Stomach (tissue), 9 donors: ENCODE measurements around the gene RBMS3. TPM values are rescaled to one million over a fixed set of nuclear protein-coding genes. Genes with fewer than 3 reads are reported as not detected.

Experiments
- DNase-seq, 2 donors: peaks; one replicate each; pipeline versions ENCODE4 v3.0.0 to v3.0.0-alpha.2; 2013 to 2019
- H3K27ac ChIP-seq, 5 donors: fragments of 200-600 bp in 4 of 5; sonication (generic) in 4 of 5; one replicate each; pipeline ENCODE4 v1.5.1; 2013 to 2019; ENCODE audit warnings: mild to moderate bottlenecking in 1 of 5, moderate library complexity in 1 of 5
- H3K27me3 ChIP-seq, 3 donors: fragments of 200-600 bp; sonication (generic); one replicate each; pipeline ENCODE4 v1.5.1; 2017 to 2019; ENCODE audit warnings: mixed run types in 1 of 3
- H3K36me3 ChIP-seq, 4 donors: fragments of 200-600 bp; sonication (generic); 1 replicate in 3 of 4; 2 replicates in 1 of 4; pipeline ENCODE4 v1.5.1; 2016 to 2019
- H3K4me1 ChIP-seq, 4 donors: fragments of 200-600 bp; sonication (generic); one replicate each; pipeline ENCODE4 v1.5.1; 2016 to 2019
- H3K4me3 ChIP-seq, 4 donors: fragments of 200-600 bp; sonication (generic) in 3 of 4; one replicate each; pipeline ENCODE4 v1.5.1; 2016 to 2019; ENCODE audit warnings: mild to moderate bottlenecking in 1 of 4
- H3K9me3 ChIP-seq, 4 donors: fragments of 200-600 bp; sonication (generic); one replicate each; pipeline ENCODE4 v1.5.1; 2016 to 2019
- CTCF ChIP-seq, 7 experiments: fragments of 450-650 bp in 4 of 7; fragments of 200-600 bp in 3 of 7; sonication (generic) in 3 of 7; IDR thresholded peaks; one replicate each; pipeline ENCODE4 v1.5.1; 2016 to 2019; ENCODE audit warnings: antibody characterized with exemption in 7 of 7, control low read depth in 2 of 7, mild to moderate bottlenecking in 1 of 7
- EP300 ChIP-seq: sonication (generic); formaldehyde crosslinking; IDR thresholded peaks from one replicate; pipeline ENCODE4 v1.6.1; 2017; ENCODE audit warnings: antibody characterized with exemption
- POLR2A ChIP-seq, 4 donors: fragments of 450-650 bp; IDR thresholded peaks; one replicate each; pipeline ENCODE4 v1.6.1; 2016; ENCODE audit warnings: antibody characterized with exemption in 4 of 4, control low read depth in 2 of 4, mild to moderate bottlenecking in 1 of 4, moderate library complexity in 1 of 4
- POLR2AphosphoS5 ChIP-seq, 3 donors: sonication (generic); formaldehyde crosslinking; IDR thresholded peaks; one replicate each; pipeline ENCODE4 v1.6.1; 2016; ENCODE audit warnings: antibody characterized with exemption in 3 of 3
- WGBS, 5 donors: extraction: QIAGEN DNeasy Blood & Tissue Kit in 3 of 5; methylation state at CpG; one replicate each; pipeline versions ENCODE4 v1.1.5 to v1.1.7; 2013 to 2018; 5-methylcytosine and 5-hydroxymethylcytosine counted together
- intact Hi-C: fragments of 100-400 bp; cut with DNase I; formaldehyde crosslinking; loops from one replicate; pipeline ENCODE4 v1.15.1; 2023; ENCODE audit warnings: low total_unique reads
- polyA plus RNA-seq, 3 donors: library from polyadenylated mRNA; stranded (reverse); fragments of 200-250 nt; gene quantifications; one replicate each; pipeline ENCODE4 v1.2.3, GENCODE V29; 2013
- total RNA-seq, 5 donors: library from RNA; depleted of rRNA; stranded (reverse); fragments of >200 nt; gene quantifications; one replicate each; pipeline versions ENCODE4 v1.1.0 to v1.2.3, GENCODE V29; 2014 to 2016
- donor health status: healthy with polysubstance abuse.
- donor health status: Bipolar disorder and iron deficiency.
- donor health status: healthy.

The RBMS3 gene
- total and polyA plus RNA-seq, 8 donors = 2.0 to 103 (median 16.0) TPM

GRCh38 chr3:30017901-30018300 lies 737.0 kb downstream of the RBMS3 start:
- H3K4me3 ChIP-seq = no peak overlapping the region
- DNase-seq = peak in 1 of 2 donors; percentile 12
- no peaks in the 10 kb centered on the region for H3K9me3 ChIP-seq
- H3K27ac ChIP-seq = no peak overlapping the region
- no peaks in the 10 kb centered on the region for H3K36me3 ChIP-seq
- WGBS, 5 donors = 19 to 44% (median 25%) methylated on average over 2 of the region's 2 CpGs
- TF ChIP-seq POLR2A (IDR thresholded peaks at IDR 0.05) = no peak
- TF ChIP-seq POLR2AphosphoS5 (IDR thresholded peaks at IDR 0.05) = no peak
- intact Hi-C loops = no loop called here
- H3K27me3 ChIP-seq = no peaks in the 10 kb centered on the region
- H3K4me1 ChIP-seq = no peaks in the 10 kb centered on the region

- WGBS, 5 donors = 62 to 89% (median 79%) methylated on average over 1 of the region's 1 CpG
- no peaks in the 10 kb centered on the region for H3K4me1 ChIP-seq
- H3K4me3 ChIP-seq = no peak overlapping the region
- no peak for DNase-seq
- no peaks in the 10 kb centered on the region for H3K36me3 ChIP-seq
- intact Hi-C loops = no loop called here
- H3K9me3 ChIP-seq = no peaks in the 10 kb centered on the region
- no peaks in the 10 kb centered on the region for H3K27me3 ChIP-seq
- no peak overlapping the region for H3K27ac ChIP-seq
- TF ChIP-seq EP300 (no peak), POLR2A (IDR thresholded peaks at IDR 0.05) (no peak), CTCF (IDR thresholded peaks at IDR 0.05) (no peak), POLR2AphosphoS5 (IDR thresholded peaks at IDR 0.05) (no peak)
Measured at GRCh38 chr3:30020380-30020779, 739.5 kb downstream of the RBMS3 start.

- Histone ChIP-seq H3K27ac (no peak overlapping the region), H3K36me3 (no peaks in the 10 kb centered on the region), H3K27me3 (no peaks in the 10 kb centered on the region), H3K4me1 (no peaks in the 10 kb centered on the region), H3K4me3 (no peak overlapping the region), H3K9me3 (no peaks in the 10 kb centered on the region)
- DNase-seq = no peak
- no peak for TF ChIP-seq EP300
- no peak for TF ChIP-seq CTCF (IDR thresholded peaks at IDR 0.05)
- TF ChIP-seq POLR2AphosphoS5 (IDR thresholded peaks at IDR 0.05) = no peak
- no peak for TF ChIP-seq POLR2A (IDR thresholded peaks at IDR 0.05)
- WGBS, 5 donors = 61 to 73% (median 67%) methylated on average over 4 of the region's 4 CpGs
- intact Hi-C loops = no loop called here
Measured at GRCh38 chr3:30024466-30024865, 743.6 kb downstream of the RBMS3 start.

- no peaks in the 10 kb centered on the region for H3K4me1 ChIP-seq
- H3K4me3 ChIP-seq = no peak overlapping the region
- no peaks in the 10 kb centered on the region for H3K9me3 ChIP-seq
- H3K27me3 ChIP-seq = no peaks in the 10 kb centered on the region
- 57 to 100% (median 84%) methylated on average over 1 of the region's 1 CpG for WGBS, 5 donors
- intact Hi-C loops = no loop called here
- no peak overlapping the region for H3K27ac ChIP-seq
- no peak for DNase-seq
- no peaks in the 10 kb centered on the region for H3K36me3 ChIP-seq
- no peak for TF ChIP-seq CTCF (IDR thresholded peaks at IDR 0.05)
- TF ChIP-seq POLR2AphosphoS5 (IDR thresholded peaks at IDR 0.05) = no peak
Measured at GRCh38 chr3:30026851-30027250, 746.0 kb downstream of the RBMS3 start.

GRCh38 chr3:30034246-30034991 lies 753.5 kb downstream of the RBMS3 start:
- no peak for TF ChIP-seq POLR2A (IDR thresholded peaks at IDR 0.05)
- TF ChIP-seq CTCF (IDR thresholded peaks at IDR 0.05) = no peak
- TF ChIP-seq POLR2AphosphoS5 (IDR thresholded peaks at IDR 0.05) = no peak
- no peak for TF ChIP-seq EP300
- DNase-seq = no peak
- Histone ChIP-seq H3K27ac (no peak overlapping the region), H3K4me1 (no peaks in the 10 kb centered on the region), H3K4me3 (no peak overlapping the region), H3K9me3 (no peaks in the 10 kb centered on the region), H3K27me3 (no peaks in the 10 kb centered on the region), H3K36me3 (no peaks in the 10 kb centered on the region)
- intact Hi-C loops = no loop called here
- 76 to 94% (median 88%) methylated on average over 1 of the region's 1 CpG for WGBS, 5 donors
